NCI-H1417 (cell line): ENCODE data around the gene PHETA2.

Source experiments
- DNase-seq, 3 experiments: peaks; one replicate each; lab custom pipeline; 2025; lab: John Stamatoyannopoulos, UW

PHETA2 gene

GRCh38 chr22:42074132-42074811 lies at the start of gene PHETA2:
TSS of gene PHETA2 (plus strand) at chr22:42074248. CDS start at chr22:42077294, 3,046 bp downstream.
- DNase-seq = no peak

GRCh38 chr22:42025421-42025820 lies 48.6 kb upstream of the PHETA2 start:
- no peak for DNase-seq

DNA sequence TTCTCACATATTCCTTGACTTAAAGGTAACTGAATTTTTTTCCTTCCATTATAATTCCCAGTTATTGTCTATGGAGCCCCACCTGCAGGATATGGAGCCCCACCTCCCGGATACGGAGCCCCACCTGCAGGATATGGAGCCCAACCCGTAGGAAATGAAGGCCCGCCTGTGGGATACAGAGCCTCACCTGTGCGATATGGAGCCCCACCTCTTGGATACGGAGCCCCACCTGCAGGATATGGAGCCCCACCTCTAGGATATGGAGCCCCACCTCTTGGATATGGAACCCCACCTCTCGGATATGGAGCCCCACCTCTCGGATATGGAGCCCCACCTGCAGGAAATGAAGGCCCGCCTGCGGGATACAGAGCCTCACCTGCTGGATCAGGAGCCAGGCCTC lies 47.3 kb upstream of the PHETA2 start:
- no peak for DNase-seq

- DNase-seq = no peak
Measured at GRCh38 chr22:42033263-42034181, 40.5 kb upstream of the PHETA2 start.

DNA sequence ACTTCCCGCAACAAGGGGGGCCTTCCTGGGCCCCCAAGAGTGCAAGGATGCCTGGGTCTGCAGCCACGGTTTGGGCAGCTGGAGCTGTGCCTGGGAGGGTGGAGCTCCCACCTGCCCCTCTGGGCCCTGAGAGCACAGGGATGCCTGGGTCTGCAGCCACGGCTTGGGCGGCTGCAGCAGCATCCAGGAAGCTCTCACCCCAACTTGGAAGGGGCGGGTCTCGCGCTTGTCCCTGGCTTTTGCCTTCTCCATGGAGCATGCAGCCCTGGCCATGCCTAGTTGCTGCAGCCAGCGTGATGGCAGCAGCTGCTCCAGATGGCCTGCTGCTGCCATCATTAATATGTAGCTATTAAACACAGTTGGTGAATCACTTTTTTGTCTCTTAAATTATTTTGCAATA lies 38.8 kb upstream of the PHETA2 start:
- no peak for DNase-seq

- no peak for DNase-seq
Measured at GRCh38 chr22:42039271-42039670, 34.8 kb upstream of the PHETA2 start.

- DNase-seq = no peak
Measured at GRCh38 chr22:42041784-42042183, 32.3 kb upstream of the PHETA2 start.

GRCh38 chr22:42050641-42051180 lies 23.3 kb upstream of the PHETA2 start:
- DNase-seq = no peak

DNA sequence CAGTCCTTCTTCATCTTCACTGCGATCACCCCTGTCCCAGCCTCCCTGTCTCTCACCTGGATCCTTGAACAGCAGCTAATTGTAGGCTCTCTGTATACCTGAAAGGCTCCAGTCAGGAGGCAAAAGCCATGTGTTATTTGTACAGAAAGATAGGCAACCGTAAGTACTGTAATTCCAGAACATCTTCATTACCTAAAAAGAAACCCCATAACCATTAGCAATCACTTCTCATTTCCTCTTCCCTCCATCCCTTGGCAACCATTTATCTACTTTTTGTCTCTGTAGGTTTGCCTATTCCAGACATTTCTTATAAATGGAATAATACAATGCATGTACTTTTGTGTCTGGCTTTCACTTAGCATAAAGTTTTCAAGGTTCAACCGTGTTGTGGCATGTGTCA lies 21.3 kb upstream of the PHETA2 start:
- DNase-seq = no peak

DNA sequence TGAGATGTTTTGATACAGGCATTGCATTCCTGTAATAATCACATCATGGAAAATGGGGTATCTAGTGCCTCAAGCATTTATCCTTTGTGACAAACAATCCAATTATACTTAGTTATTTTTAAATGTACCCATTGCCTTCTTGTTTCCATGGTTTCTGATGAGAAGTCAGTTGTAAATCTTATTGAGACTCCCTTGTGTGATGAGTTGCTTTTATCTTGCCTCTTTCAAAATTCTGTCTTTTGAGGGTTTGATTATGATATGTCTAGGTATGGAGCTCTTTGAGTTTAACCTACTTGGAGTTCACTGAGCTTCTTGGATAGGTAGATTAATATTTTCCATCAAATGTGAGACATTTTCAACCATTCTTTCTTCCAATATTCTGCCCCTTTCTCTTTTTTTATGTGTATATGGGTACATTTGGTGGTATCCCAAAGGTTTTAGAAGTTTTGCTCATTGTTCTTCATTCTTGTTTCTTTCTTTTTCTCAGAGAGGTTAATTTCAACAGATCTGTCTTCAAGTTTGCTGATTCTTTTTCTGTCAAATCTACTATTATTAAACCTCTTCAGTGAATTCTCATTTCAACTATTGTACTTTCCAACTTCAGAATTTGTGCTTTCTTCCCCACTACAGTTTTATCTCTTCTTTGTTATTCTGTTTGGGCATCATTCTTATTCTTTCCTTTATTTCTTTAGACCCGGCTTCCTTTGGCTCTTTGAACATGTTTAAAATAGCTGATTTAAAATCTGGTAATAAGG lies 17.1 kb upstream of the PHETA2 start:
- no peak for DNase-seq

GRCh38 chr22:42060489-42060888 lies 13.6 kb upstream of the PHETA2 start:
- DNase-seq = no peak

DNA sequence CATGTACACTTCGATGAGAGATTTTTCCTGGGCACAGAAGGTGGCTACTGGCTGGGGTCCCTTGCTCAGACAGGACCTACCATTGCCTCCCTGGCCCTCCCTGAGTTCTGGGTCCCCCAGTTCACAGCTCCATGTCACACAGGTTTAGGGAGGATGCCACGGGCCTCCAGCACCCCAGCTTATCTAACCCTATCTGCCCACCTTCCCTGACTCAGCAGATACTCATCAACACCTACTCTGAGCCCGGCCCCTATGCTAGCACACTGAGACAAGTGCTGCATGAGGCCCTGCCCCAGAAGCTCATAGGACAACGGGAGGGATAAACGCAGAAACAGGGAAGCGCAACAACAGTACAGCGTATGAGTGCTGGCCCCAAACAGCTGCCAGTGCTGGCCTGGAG lies 13.0 kb upstream of the PHETA2 start:
- no peak for DNase-seq

GRCh38 chr22:42062506-42063170 lies 11.4 kb upstream of the PHETA2 start:
- DNase-seq = no peak

DNA sequence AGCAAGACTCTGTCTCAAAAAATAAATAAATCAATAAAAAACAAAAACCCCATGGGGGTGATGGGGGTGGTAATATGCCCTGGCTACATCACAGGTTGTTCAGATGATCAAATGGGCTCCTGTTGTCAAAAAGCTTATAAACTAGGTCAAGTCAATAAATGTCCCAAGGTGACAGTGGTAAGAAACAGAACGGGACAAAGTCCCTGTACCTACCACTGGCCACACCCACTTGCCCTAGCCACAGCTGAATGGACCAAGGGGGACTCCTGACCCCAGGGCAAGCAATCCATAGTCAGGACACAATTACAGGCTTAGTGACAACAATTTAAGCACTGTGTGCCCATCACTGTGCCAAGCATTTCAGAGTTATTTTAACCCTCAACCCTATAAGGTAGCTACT lies 9.4 kb upstream of the PHETA2 start:
- no peak for DNase-seq

- no peak for DNase-seq
Measured at GRCh38 chr22:42065438-42066125, 8.5 kb upstream of the PHETA2 start.

DNA sequence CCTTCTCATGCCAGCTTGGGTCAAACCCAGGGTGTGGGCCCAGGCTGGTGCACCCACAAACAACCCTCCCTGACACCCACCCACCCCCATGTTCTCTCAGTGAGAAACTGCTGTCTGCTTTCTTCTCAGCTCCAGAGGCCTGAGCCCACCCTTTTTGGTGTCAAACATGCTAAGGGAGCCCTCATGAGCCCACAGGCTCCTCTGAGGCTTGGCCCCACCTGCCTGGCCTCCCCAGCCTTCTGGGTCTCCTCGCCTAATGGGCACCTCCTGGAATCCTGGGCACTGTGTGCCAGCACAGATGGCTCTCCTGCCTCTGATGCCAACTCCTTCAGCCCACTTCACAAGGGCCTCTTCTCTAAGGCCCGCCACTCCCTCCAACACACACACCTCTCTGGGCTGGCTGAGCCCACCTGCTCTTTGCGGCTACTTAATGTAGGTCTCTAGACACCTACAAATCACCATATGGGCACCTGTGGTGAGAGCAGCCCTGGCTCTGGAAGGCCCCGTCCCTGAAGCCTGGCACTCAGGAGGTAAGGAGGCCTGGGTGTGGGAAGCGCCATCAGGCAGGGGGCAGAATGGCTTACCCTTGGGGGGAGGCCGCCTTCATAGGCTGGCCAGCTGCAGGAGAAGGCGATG lies 7.8 kb upstream of the PHETA2 start:
- no peak for DNase-seq

GRCh38 chr22:42066937-42067336 lies 7.1 kb upstream of the PHETA2 start:
- no peak for DNase-seq

DNA sequence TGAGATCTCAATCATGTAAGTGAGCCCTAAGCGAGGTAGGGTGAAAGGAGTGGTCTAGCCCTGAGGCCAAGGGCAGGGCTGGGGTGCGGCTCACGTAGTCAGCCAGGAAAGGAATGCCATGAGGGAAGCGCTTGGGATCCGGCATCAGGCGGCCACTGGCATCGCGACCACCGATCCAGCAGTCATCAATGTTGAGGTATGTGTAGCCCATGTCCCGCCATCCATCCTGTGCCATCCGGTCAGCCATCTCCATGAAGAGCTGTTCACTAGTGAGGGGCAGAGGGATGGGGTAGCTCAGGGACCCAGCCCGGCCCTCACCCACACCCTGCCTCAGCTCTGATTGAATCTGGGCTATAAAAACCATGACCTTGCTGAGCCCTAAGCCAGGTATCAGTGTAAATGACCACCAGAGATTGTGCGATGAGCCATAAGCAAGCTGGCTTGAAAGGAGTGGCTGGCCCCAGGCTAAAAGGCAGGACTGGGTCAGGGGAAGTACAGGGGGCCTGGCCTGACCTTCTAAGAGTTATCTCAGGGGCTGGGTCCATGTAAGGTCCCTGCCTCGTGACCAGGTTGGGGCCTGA lies 6.3 kb upstream of the PHETA2 start:
- DNase-seq = no peak

- DNase-seq = no peak
Measured at GRCh38 chr22:42068291-42068690, 5.8 kb upstream of the PHETA2 start.

DNA sequence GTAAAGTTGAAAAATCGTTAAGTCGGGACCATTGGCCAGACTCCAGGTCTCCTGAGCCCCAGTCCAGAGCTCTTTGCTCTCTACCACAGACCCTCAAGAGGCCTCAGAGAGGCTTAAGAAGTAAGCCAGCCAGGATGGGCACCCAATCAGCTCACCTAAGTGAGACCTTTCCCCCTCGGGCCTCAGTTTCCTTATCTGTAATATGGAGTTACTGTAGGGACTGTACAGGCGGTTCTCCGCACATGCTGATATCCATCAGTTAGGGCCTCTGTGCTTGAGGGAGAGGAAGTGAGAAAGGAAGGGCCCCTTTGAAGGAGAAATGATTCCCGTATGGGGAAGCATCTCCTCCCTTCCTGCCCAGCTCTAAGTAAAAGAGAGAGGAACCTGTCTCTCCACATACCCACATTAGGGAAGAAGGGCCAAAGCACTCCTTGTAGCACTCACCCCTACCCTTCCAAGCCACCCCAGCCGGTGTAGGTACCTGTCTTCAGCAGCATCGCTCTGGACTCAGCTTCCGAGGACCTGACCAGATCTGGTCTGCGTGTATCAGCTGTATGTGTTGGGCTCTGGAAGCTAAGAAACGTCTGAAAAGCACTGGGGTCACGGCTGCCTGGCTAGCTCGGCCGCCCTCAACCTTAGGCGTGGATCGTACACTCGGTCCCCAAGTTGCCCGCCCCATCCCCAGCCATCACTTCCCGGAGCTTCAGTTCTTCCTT lies 4.1 kb upstream of the PHETA2 start:
- no peak for DNase-seq
